ENCODE measurements around the gene STARD10.

STARD10 gene

GRCh38 chr11:72777755-72778278 lies 16.0 kb downstream of the STARD10 start:
- Histone ChIP-seq H3K36me3 (ENCODE audit: low read depth) (no peaks in the 10 kb centered on the region), H3K27ac (ENCODE audit: poor library complexity, severe bottlenecking) (no peak overlapping the region), H3K4me3 (ENCODE audit: severe bottlenecking) (no peak overlapping the region), H3K9me3 (ENCODE audit: severe bottlenecking) (no peaks in the 10 kb centered on the region), H3K4me1 (ENCODE audit: insufficient read depth, poor library complexity, severe bottlenecking) (no peaks in the 10 kb centered on the region), H3K27me3 (ENCODE audit: insufficient read depth, poor library complexity, severe bottlenecking) (no peaks in the 10 kb centered on the region)
- no peak for TF ChIP-seq CTCF (IDR thresholded peaks at IDR 0.05; ENCODE audit: poor library complexity, severe bottlenecking)
- ATAC-seq (ENCODE audit: low read depth) (no peak), DNase-seq (ENCODE audit: low spot score) (no peak)

GRCh38 chr11:72776844-72777754 lies 16.7 kb downstream of the STARD10 start:
- Histone ChIP-seq H3K36me3 (ENCODE audit: low read depth) (no peaks in the 10 kb centered on the region), H3K4me3 (ENCODE audit: severe bottlenecking) (no peak overlapping the region), H3K9me3 (ENCODE audit: severe bottlenecking) (no peaks in the 10 kb centered on the region), H3K4me1 (ENCODE audit: insufficient read depth, poor library complexity, severe bottlenecking) (no peaks in the 10 kb centered on the region), H3K27ac (ENCODE audit: poor library complexity, severe bottlenecking) (no peak overlapping the region), H3K27me3 (ENCODE audit: insufficient read depth, poor library complexity, severe bottlenecking) (no peaks in the 10 kb centered on the region)
- no peak for TF ChIP-seq CTCF (IDR thresholded peaks at IDR 0.05; ENCODE audit: poor library complexity, severe bottlenecking)
- DNase-seq (ENCODE audit: low spot score) (no peak), ATAC-seq (ENCODE audit: low read depth) (no peak)

- H3K27me3 ChIP-seq (ENCODE audit: insufficient read depth, poor library complexity, severe bottlenecking): no peaks in the 10 kb centered on the region
- ATAC-seq (ENCODE audit: low read depth) (no peak), DNase-seq (ENCODE audit: low spot score) (no peak)
- no peaks in the 10 kb centered on the region for H3K9me3 ChIP-seq (ENCODE audit: severe bottlenecking)
- no peaks in the 10 kb centered on the region for H3K4me1 ChIP-seq (ENCODE audit: insufficient read depth, poor library complexity, severe bottlenecking)
- TF ChIP-seq CTCF (IDR thresholded peaks at IDR 0.05; ENCODE audit: poor library complexity, severe bottlenecking): no peak
- H3K4me3 ChIP-seq (ENCODE audit: severe bottlenecking): no peak overlapping the region
- no peak overlapping the region for H3K27ac ChIP-seq (ENCODE audit: poor library complexity, severe bottlenecking)
- H3K36me3 ChIP-seq (ENCODE audit: low read depth): no peaks in the 10 kb centered on the region
These were observed 17.6 kb downstream of the STARD10 start for GRCh38 chr11:72776117-72776843.

GRCh38 chr11:72775288-72776110 lies 18.3 kb downstream of the STARD10 start:
- H3K9me3 ChIP-seq (ENCODE audit: severe bottlenecking): no peaks in the 10 kb centered on the region
- no peaks in the 10 kb centered on the region for H3K4me1 ChIP-seq (ENCODE audit: insufficient read depth, poor library complexity, severe bottlenecking)
- ATAC-seq (ENCODE audit: low read depth): no peak
- TF ChIP-seq CTCF (IDR thresholded peaks at IDR 0.05; ENCODE audit: poor library complexity, severe bottlenecking): no peak
- DNase-seq (ENCODE audit: low spot score): no peak
- no peaks in the 10 kb centered on the region for H3K36me3 ChIP-seq (ENCODE audit: low read depth)
- H3K4me3 ChIP-seq (ENCODE audit: severe bottlenecking): no peak overlapping the region
- no peaks in the 10 kb centered on the region for H3K27me3 ChIP-seq (ENCODE audit: insufficient read depth, poor library complexity, severe bottlenecking)
- no peak overlapping the region for H3K27ac ChIP-seq (ENCODE audit: poor library complexity, severe bottlenecking)
